Lower leg skin (tissue), 3 donors: Measurements from ENCODE around the gene SCMH1.

Experiments
- CTCF ChIP-seq, 3 donors: fragments of 450-650 bp; IDR thresholded peaks; one replicate each; pipeline ENCODE4 v1.5.1; 2016; ENCODE audit warnings: antibody characterized with exemption in 3 of 3, mild to moderate bottlenecking in 3 of 3, moderate library complexity in 2 of 3
- POLR2A ChIP-seq, 2 donors: fragments of 450-650 bp; IDR thresholded peaks; one replicate each; pipeline ENCODE4 v1.6.1; 2016 to 2017; ENCODE audit warnings: antibody characterized with exemption in 2 of 2, mild to moderate bottlenecking in 1 of 2, moderate library complexity in 1 of 2

GRCh38 chr1:41086921-41087320 lies 155.2 kb downstream of the SCMH1 start:
- no peak for TF ChIP-seq CTCF (IDR thresholded peaks at IDR 0.05)
- TF ChIP-seq POLR2A (IDR thresholded peaks at IDR 0.05), result no peak
